ENCODE measurements around the gene TSPOAP1. TPM values are rescaled to one million over a fixed set of nuclear protein-coding genes. Genes with fewer than 3 reads are reported as not detected.

Gene TSPOAP1
- total RNA-seq, 4 donors from 2014 or later, result 0.72 to 1.6 (median 1.0) TPM

DNA sequence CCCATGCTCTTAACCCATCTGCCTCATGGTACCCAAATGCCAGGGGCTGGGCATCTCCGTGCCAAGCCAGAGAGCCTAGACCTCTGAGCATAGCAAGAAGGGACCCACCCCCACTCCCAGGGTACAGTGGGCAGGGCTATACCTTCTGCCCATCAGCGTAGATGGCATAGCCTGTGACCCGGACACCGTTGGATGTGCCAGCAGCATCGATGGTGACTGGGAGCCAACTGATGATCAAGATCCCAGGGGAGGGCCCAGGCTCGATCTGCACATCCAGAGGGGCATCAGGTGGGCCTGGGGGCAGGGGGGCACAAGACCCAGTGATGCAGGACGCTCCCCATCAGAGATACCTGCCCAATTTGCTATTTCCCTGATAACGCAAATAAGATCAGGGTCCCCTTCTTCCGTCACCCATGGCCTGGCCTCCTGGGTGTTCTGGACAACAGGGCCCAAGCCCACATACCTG is 17.1 kb downstream of the TSPOAP1 start:
- H3K27me3 ChIP-seq, result no peaks in the 10 kb centered on the region
- H3K4me3 ChIP-seq, result no peak overlapping the region
- no peak overlapping the region for H3K27ac ChIP-seq
- H3K36me3 ChIP-seq, result no peaks in the 10 kb centered on the region
- intact Hi-C loops (cut with DNase I; ENCODE audit: low total_unique reads), result no loop called here
- in situ Hi-C loops (cut with MboI; ENCODE audit: low sequenced_read_pairs in 4 of 4), result loop anchor here in 1 of 4 donors (25.0 kb wide), 1 partner anchor 101 kb away; the partner anchor contains the start of gene RNF43
- ATAC-seq (no peak), DNase-seq (no peak)
- TF ChIP-seq POLR2A (IDR thresholded peaks at IDR 0.05), result no peak
- H3K4me1 ChIP-seq, result no peaks in the 10 kb centered on the region
- H3K9me3 ChIP-seq, result no peaks in the 10 kb centered on the region

DNA sequence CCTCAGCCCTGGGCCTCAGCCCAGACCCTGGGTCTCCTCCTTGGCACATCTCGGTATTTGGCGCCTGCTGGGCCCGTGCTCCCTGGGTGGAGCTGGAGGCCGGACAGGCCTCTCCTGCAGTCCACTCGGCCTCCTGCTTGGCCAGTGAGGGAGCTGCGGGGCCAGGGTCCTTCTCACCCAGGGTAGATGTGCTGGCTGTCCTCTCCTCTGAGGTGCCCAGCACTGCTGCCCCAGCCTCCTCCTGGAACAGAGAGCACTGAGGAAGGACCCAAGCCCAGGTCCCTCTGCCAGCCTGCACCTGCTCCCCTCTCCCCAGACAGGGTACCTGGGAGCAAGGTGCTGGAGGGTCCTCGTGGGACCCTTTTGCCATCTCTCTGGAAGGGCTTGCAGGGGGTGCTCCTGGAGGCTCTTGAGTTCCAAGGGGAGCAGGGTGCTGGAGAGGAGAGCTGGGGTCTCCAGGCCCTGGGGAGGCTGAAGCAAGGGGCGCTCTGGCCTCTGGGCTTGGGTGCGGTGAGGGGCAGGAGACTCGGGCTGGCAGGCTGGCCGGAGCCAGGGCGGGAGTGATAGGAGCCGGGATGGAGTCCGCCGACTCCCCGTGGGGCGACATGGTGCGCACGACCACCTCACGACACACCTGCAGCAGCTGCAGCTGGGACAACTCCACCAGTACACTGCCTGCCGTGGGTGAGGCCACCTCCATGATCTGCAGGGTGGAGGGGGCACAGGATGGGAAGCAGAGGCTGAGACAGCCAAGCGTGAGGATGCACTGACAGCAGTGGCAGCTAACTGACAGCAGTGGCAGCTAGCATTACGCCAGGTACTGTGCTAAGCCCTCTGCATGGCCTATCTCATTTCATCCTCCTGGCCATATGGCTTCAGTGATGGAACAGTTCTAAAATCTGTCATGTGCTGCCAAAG is 17.8 kb downstream of the TSPOAP1 start:
- intact Hi-C loops (cut with DNase I; ENCODE audit: low total_unique reads), result no loop called here
- no peaks in the 10 kb centered on the region for H3K4me1 ChIP-seq

DNA sequence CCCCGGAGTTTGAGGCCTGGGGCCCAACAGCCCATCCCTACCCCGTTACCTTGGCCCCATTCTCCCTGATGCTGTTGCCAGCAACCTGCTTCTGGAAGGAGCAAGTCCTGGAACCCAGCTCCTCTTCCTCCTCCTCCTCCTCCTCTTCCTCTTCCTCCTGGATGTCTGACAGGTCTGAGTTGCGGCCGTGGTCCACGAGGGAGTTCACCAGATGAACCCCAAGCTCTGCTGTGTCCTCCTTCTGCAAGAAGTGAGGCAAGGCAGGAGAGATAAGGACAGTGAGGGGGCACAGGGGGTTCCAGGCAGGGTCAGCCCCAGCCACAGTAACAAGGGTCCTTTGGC is 18.7 kb downstream of the TSPOAP1 start:
- DNase-seq, result no peak
- in situ Hi-C loops (cut with MboI; ENCODE audit: low sequenced_read_pairs in 4 of 4) (loop anchor here in 1 of 4 donors (25.0 kb wide), 1 partner anchor 102 kb away; the partner anchor contains the start of gene RNF43), intact Hi-C loops (cut with DNase I; ENCODE audit: low total_unique reads) (loop anchor here (5.0 kb wide), 1 partner anchor 107 kb away; the partner anchor contains the start of gene RNF43)
- Histone ChIP-seq H3K27ac (no peak overlapping the region), H3K27me3 (no peaks in the 10 kb centered on the region), H3K9me3 (no peaks in the 10 kb centered on the region), H3K4me1 (no peaks in the 10 kb centered on the region), H3K4me3 (no peak overlapping the region), H3K36me3 (no peaks in the 10 kb centered on the region)
- ATAC-seq, result no peak
- TF ChIP-seq, protein P1, sequence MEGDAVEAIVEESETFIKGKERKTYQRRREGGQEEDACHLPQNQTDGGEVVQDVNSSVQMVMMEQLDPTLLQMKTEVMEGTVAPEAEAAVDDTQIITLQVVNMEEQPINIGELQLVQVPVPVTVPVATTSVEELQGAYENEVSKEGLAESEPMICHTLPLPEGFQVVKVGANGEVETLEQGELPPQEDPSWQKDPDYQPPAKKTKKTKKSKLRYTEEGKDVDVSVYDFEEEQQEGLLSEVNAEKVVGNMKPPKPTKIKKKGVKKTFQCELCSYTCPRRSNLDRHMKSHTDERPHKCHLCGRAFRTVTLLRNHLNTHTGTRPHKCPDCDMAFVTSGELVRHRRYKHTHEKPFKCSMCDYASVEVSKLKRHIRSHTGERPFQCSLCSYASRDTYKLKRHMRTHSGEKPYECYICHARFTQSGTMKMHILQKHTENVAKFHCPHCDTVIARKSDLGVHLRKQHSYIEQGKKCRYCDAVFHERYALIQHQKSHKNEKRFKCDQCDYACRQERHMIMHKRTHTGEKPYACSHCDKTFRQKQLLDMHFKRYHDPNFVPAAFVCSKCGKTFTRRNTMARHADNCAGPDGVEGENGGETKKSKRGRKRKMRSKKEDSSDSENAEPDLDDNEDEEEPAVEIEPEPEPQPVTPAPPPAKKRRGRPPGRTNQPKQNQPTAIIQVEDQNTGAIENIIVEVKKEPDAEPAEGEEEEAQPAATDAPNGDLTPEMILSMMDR (IDR thresholded peaks at IDR 0.05 in 4 of 5, conservative IDR thresholded peaks at IDR 0.05 in 1 of 5), result no peak
- TF ChIP-seq POLR2A (IDR thresholded peaks at IDR 0.05), result no peak

More for the DNA sequence above, 17.8 kb downstream of the TSPOAP1 start:
- in situ Hi-C loops (cut with MboI; ENCODE audit: low sequenced_read_pairs in 4 of 4), result loop anchor here in 1 of 4 donors (25.0 kb wide), 1 partner anchor 102 kb away; the partner anchor contains the start of gene RNF43
- no peak overlapping the region for H3K27ac ChIP-seq
- TF ChIP-seq, protein P1 (IDR thresholded peaks at IDR 0.05 in 4 of 5, conservative IDR thresholded peaks at IDR 0.05 in 1 of 5), result no peak
- no peak for TF ChIP-seq POLR2A (IDR thresholded peaks at IDR 0.05)
- no peaks in the 10 kb centered on the region for H3K9me3 ChIP-seq
- no peak overlapping the region for H3K4me3 ChIP-seq
- no peaks in the 10 kb centered on the region for H3K36me3 ChIP-seq
- no peaks in the 10 kb centered on the region for H3K27me3 ChIP-seq
- no peak for ATAC-seq
- DNase-seq, result no peak

DNA sequence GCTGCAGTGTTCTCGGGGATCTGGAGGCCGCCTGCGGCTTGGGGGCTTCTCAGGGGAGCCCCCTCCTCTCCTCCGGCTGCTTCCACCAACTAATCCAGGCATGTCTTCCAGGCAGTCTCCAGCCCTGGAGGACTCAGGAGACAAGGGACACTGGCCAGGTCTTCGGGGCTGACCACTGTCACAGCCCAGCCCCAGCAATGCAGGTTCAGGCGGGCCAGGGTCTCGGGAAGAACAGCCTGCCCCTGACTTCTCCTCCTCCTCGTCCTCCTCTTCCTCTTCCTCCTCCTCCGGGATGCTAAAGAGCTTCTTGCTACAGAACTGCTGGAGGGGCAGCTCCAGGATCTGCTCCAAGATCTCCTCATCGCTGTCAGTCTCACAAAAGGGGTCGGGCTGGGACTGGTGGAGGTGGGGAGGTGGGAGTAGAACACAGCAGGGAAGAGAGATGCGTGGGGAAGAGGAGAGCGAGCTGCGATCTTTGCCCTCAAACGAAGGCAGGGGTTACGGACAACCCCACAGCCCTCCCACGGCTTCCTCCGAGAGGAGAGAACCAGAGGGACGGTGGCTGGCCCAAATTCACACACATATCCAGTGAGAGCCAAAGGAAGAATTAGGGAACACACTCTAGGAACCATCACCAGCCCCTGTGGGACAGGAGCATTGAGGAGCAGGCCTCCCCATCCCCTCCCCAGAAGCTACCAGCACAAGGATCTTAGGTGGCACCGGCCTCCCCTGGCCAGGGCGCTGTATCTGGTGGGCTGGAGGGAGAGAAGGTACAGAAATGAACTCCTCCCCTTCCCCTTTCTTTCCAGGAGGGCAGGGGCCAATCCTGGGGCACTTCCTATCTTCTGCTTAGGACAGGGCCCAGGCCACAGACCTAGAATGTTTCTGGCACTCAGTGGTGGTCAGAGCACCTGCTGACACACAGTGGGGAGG is 19.3 kb downstream of the TSPOAP1 start:
- DNase-seq (no peak), ATAC-seq (no peak)
- Histone ChIP-seq H3K9me3 (no peaks in the 10 kb centered on the region), H3K4me1 (no peaks in the 10 kb centered on the region), H3K27me3 (no peaks in the 10 kb centered on the region), H3K36me3 (no peaks in the 10 kb centered on the region), H3K4me3 (no peak overlapping the region), H3K27ac (no peak overlapping the region)
- in situ Hi-C loops (cut with MboI; ENCODE audit: low sequenced_read_pairs in 4 of 4), result loop anchor here in 1 of 4 donors (25.0 kb wide), 1 partner anchor 103 kb away; the partner anchor contains the start of gene RNF43
- intact Hi-C loops (cut with DNase I; ENCODE audit: low total_unique reads), result loop anchor here (5.0 kb wide), 1 partner anchor 108 kb away; the partner anchor contains the start of gene RNF43
- TF ChIP-seq POLR2A (IDR thresholded peaks at IDR 0.05), result no peak
- TF ChIP-seq, protein P1 (IDR thresholded peaks at IDR 0.05 in 4 of 5, conservative IDR thresholded peaks at IDR 0.05 in 1 of 5), result no peak

All from gastrocnemius medialis (tissue), 4 donors.